ENCODE results near the gene TIMM9.

- TF ChIP-seq CTCF (IDR thresholded peaks at IDR 0.05) (no peak), EP300 (IDR thresholded peaks at IDR 0.05; ENCODE audit: low read depth) (no peak)
Observed at GRCh38 chr14:58398895-58399294, 28.4 kb downstream of the TIMM9 start.

All from transverse colon (tissue), 3 donors.